C1 segment of cervical spinal cord (tissue), 14 donors: Measurements from ENCODE around the gene PCMTD2.
A peak's percentile ranks its signal among the peaks of the same experiment; 100 is the strongest.

Source experiments
- DNase-seq, 14 donors: peaks; one replicate each; lab custom pipeline; 2025; lab: John Stamatoyannopoulos, UW

PCMTD2 gene

DNA sequence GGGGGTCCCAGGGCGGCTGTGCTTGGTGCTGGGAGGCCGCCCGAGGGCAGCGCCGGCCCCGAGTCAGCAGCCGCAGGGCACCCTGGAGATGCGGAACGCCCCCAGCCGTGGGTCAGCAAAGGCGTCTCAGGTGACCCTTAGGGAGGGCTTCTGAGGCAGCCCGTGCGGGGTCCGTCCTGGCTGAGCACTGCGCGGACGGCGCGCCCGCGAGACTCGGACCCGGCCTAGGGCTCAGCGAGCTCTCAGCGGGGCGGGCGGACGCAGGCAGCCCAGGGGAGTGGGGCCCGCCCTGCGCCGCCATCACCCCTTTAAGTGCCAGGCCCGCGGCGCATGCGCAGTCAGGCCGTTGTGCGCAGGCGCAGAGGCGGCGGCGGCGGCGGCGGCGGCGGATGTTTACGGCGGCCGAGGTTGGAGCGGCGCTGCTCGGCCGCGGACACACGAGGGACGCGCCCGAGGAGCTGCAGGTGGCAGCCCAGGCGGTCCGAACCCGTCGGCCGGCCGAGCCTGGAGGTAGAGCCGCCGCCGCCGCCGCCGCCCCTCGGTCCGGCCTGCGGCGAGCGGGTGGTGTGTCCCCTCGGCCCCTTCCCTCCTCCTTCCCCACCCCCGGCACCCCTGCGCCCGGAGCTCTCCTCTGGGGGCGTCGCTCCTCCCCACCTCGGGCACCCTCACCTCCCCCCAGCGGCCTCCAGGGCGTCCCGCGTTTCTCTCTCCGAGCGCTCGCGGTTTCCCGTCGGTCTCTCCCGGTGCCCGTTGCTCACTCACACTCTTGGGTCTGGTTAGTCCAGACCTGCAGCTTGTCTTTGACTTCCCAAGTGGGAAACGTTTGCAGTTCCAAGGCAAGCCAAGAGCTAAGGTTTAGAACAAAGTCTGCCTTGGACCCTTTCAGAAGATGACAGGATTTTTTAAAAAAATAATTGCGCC is at the start of gene PCMTD2:
Gene PCMTD2, plus strand, starts transcription at position 388 of the 921 bp plus-strand sequence. CDS start 4,218 bp downstream, outside the sequence.
- peak in 13 of 14 donors; percentile 51 to 88 (median 71) for DNase-seq

GRCh38 chr20:64206614-64207013 is 48.9 kb upstream of the PCMTD2 start:
- DNase-seq = no peak

GRCh38 chr20:64207641-64208590 is 47.6 kb upstream of the PCMTD2 start:
- no peak for DNase-seq

DNA sequence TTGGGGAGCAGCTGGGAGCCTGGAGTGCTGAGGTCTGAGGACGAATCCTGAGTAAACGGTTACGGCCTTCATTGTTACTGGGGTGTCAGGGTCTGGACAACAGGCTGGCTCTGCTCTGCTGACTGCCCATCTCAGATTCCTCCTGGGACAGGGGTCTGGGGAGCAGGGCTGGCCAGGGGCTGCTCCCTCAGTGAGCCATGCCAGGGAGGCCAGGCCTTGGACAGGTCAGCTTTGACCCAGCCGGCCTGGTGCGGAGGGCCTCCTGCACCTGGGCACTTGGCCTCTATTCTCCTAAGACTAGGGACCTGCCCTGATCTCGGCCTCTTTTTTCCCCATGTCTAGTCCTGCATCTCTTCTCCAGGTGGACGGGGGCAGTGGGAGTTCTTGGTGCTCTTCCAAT is 46.4 kb upstream of the PCMTD2 start:
- DNase-seq = no peak

- no peak for DNase-seq
Measured at GRCh38 chr20:64210656-64211369, 44.7 kb upstream of the PCMTD2 start.

- DNase-seq = no peak
Measured at GRCh38 chr20:64211874-64212658, 43.5 kb upstream of the PCMTD2 start.

GRCh38 chr20:64212755-64213154 is 42.8 kb upstream of the PCMTD2 start:
- peak in 7 of 14 donors; percentile 4 to 75 (median 18) for DNase-seq

- DNase-seq = no peak
Measured at GRCh38 chr20:64214113-64214512, 41.4 kb upstream of the PCMTD2 start.

- no peak for DNase-seq
Measured at GRCh38 chr20:64214952-64215351, 40.6 kb upstream of the PCMTD2 start.

DNA sequence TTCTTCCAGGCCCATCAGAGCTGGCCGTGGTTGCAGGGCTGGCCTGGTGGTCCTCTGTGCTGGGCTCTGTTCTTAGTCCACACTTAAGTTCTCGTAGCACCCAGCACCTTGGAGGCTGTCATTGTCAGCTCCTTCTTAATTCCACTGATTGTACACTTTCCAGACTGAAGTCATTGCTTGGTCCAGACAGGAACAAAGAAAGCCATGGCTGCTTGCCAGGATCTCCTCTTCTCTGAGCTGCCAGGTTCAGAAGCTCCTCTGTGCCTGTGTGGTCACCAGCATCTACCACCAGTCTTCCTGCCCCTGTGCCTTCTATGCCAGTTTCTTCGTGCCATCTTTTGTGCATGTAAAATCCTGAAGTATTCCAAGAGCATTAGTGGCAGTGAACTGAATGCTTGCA is 39.5 kb upstream of the PCMTD2 start:
- DNase-seq = peak in 2 of 14 donors; percentile 22 to 81

DNA sequence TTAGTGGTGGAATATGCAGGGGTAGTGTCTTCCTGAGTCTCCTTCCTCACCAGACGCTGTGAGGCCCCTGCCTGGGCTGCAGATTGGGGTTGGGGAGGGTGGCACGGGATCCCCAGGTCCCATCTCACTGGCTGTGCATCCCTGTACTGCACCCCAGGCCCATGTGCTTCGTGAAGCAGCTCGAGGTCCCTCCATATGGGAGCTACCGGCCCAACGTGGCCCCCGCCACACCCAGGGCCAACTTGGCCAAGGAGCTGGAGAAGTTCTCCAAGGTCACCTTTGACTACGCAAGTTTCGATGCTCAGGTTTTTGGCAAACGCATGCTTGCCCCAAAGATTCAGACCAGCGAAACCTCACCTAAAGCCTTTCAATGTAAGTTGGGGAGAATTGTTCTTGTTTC is 38.6 kb upstream of the PCMTD2 start:
- no peak for DNase-seq

DNA sequence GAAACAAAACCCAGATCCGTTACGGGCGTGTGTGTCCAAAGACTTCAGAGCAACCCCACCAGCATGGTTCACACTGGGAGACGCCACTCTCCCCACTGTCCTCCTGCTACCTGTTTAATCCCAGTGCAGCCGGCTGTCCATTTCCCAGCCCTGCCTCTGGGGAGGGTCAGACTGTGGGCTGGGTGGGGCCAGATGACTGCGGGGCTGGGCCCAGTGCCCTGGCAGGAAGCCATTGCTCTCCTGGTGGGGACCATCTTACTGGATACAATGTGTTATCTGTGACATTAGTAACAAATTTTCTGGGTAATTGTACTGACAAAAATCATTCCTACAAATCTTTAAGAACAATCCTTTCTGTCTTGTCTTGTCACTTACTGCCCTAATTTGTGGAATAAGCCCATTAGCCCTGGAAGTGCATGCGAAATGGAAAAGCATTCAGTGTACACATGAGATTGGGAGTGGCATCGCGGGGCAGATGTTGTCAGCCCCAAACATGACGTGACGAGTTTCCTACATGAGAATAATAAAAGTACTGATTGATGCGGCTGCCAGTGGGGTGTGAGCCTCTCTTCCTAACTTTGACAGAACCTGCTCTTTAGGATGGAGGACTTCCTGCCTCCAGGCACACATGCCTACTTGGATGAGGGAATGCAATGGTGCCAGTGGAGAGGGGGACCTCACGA is 37.9 kb upstream of the PCMTD2 start:
- DNase-seq = no peak

DNA sequence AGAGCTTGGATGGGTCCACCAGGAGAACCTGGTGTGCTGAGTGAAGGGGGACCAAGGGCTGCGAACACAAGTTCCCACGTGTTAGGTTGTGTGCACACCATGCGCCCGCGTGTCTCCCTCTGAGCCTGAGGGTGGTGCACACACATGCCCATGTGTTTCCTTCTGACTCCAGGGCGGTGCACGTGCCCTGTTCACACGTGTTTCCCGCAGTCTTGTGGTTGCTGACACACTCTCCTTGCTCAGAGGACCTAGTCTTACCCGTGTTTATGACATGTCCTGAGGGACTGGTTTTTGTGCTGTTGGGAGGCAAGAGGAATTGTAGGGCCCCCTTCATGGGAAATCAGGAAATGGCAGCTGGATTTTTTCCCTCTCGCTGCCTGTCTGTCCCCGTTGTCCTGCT is 36.3 kb upstream of the PCMTD2 start:
- DNase-seq = no peak

- no peak for DNase-seq
Measured at GRCh38 chr20:64219730-64220129, 35.8 kb upstream of the PCMTD2 start.

DNA sequence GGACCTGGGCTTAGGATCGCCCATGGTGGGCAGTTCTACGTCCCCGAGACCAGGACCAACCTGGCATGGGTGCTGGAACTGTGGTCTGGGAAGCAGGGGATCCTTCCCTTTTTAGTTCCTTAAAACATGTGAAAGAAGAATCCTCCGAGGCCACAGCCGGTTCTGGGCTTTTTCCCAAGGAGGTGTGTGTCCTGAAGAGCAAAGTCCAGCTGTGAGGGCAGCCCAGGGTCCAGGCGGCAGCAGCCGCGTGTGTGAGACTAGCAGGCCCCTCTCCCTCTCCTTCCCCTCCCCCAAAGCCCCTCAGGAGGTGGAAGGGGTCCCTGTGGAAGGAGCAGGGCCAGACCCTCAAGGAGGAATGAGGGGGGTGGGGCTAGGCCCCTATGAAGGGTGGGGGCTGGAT is 35.1 kb upstream of the PCMTD2 start:
- DNase-seq = no peak

DNA sequence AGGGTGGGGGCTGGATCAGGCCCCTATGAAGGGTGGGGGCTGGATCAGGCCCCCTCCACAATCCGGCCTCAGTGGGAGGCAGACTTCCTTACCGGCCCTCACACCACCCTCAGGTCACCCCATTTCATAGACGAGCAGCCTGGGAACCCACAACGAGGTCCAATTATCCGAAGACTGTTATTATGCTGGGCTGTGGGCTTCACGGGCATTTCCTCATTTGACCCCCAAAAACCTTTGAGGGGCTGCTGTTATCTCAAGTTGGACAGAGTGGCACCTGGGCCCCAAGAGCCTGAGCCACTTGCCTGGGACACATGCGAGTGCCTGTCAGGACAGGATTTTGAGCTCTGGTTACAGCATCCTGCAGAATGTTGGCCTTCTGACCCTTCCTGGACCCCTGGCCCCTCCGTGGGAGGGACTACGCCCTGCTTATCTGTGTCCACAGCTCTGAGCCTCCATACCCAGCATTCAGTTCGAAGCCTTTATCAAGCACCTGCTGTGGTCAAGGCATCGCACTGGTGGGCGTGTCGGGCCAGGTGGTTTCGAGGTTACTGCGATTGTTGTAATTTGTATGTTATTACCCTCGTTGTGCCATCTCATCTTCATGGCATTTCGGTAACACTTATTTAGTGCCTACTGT is 34.5 kb upstream of the PCMTD2 start:
- no peak for DNase-seq

DNA sequence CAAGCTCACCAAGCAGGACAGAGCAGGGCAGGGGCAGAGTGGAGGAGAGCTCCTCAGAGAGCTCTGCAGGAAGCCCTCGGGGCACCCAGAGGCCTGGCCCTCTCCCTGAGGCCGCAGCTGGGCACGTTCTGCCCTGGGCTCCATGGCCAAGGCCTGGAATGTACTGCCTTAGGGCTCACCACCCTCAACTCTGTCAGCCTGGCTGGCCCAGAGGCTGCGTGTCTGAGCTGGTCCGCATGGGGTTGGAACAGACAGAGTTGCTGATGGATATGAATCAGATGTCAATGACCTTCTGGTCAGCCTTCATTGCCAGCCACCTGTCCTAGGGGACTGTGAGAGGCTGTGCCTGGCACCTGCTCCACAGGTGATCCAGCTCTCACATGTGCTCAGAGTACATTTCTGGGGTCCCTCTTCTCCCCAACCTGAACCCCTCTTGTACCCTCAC is 33.2 kb upstream of the PCMTD2 start:
- DNase-seq = no peak

DNA sequence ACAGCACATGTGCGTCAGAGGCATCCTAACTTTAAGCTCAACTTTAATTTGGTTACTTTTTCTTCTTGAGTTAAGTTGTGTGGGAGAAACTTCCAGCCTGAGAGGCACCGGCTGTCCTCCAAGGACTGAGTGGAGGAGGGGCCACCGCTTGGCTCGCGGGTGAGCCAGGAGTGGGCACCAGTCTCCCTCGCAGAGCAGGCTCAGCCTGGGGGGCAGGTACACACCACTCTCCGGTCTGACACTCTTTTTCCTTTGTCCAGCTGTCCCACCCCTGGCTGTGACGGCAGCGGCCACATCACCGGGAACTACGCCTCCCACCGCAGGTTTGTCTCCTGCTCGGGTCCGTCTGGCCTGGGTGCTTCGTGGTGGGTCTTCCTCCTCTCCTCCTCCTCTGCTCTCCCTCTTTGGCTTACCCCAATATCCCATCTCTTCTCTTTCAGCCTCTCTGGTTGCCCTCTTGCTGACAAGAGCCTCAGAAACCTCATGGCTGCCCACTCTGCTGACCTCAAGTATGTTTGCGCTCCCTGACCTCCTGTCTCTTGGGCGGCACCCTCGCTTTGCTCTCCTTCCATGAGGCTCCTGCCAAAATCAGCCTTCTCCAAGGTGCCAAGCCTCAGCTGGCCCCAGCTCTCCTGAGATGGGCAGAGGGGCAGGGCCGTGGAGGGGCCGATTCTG is 32.6 kb upstream of the PCMTD2 start:
- DNase-seq = peak in 1 of 14 donors; percentile 14

GRCh38 chr20:64223526-64224067 is 32.0 kb upstream of the PCMTD2 start:
- peak in 3 of 14 donors; percentile 12 to 29 (median 28) for DNase-seq
